ACC112 (cell line): ENCODE data around the gene NAALADL2.

ENCODE experiments used
- H2AFZ ChIP-seq: fragments of 200-600 bp; sonication (generic); one replicate; pipeline ENCODE4 v1.6.0; 2017; ENCODE audit warnings: antibody characterized with exemption, low read length; ENCODE audit not compliant: unreplicated experiment
- H3K27ac ChIP-seq: fragments of 200-600 bp; sonication (generic); 2 replicates; pipeline ENCODE4 v1.5.1; 2014; ENCODE audit warnings: low read depth, mild to moderate bottlenecking, antibody characterized with exemption, low read length, moderate library complexity
- H3K27me3 ChIP-seq: fragments of 200-600 bp; sonication (generic); 2 replicates; pipeline ENCODE4 v1.6.1; 2014; ENCODE audit warnings: mild to moderate bottlenecking, antibody characterized with exemption, low read length, moderate library complexity, mixed read lengths; ENCODE audit not compliant: insufficient read depth
- H3K36me3 ChIP-seq: fragments of 200-600 bp; sonication (generic); 2 replicates; pipeline ENCODE4 v1.6.1; 2016; ENCODE audit warnings: mild to moderate bottlenecking, antibody characterized with exemption, low read length, moderate library complexity, mixed read lengths; ENCODE audit not compliant: insufficient read depth
- H3K4me1 ChIP-seq: fragments of 200-600 bp; sonication (generic); one replicate; pipeline ENCODE4 v1.6.1; 2016; ENCODE audit warnings: low read length, mixed read lengths; ENCODE audit not compliant: insufficient read depth, unreplicated experiment, control insufficient read depth
- H3K4me3 ChIP-seq: fragments of 200-600 bp; sonication (generic); 2 replicates; pipeline ENCODE4 v1.5.1; 2014; ENCODE audit warnings: mild to moderate bottlenecking, low read depth, low read length
- H3K79me2 ChIP-seq: fragments of 200-600 bp; sonication (generic); one replicate; pipeline ENCODE4 v1.6.0; 2016; ENCODE audit warnings: low read length; ENCODE audit not compliant: control insufficient read depth, unreplicated experiment, insufficient read depth

Gene NAALADL2

DNA sequence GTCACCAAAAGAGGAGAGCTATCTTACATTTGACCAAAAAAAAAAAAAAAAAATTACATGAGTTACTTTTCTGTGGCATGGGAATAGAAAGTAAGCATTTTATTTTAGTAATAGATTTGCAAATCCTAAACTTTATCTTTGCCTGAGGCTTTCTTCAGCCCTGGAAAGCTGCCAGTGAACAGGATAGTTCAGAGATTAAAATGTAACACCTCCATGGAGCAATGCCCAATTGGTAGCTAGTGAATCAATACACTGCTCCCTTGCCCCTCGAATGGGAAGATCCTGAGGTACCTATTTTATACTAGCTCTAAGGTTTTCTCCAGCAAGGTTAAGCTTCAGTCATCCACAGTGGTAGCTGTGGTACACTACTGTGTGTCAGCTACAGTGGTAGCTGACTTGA, 867.1 kb downstream of the NAALADL2 start:
- no peak overlapping the region for H2AFZ ChIP-seq

DNA sequence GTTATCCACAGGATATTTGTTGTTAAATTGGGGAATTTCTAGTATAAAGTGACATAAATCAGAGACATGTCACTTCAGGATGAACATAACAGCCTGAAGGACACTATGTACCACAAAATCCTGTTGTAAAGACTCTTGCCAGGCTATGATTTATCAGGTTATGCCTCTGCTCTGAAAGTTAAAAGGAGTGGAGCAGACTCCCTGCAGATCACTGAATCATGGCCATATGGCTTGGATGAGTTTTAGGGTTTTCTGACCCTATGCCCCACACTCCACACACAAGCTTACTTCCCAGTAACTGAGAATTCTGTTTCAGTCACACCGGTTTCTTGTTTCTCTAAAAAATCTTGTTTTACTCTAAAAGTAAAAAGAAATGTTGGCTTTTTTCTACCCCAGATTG, 869.4 kb downstream of the NAALADL2 start:
- Histone ChIP-seq H3K4me1 (no peaks in the 10 kb centered on the region), H3K4me3 (no peak overlapping the region), H3K27ac (no peak overlapping the region), H3K79me2 (no peaks in the 10 kb centered on the region), H3K36me3 (no peaks in the 10 kb centered on the region), H3K27me3 (no peaks in the 10 kb centered on the region), H2AFZ (no peak overlapping the region)

More for the DNA sequence above, 867.1 kb downstream of the NAALADL2 start:
- Histone ChIP-seq H3K79me2 (no peaks in the 10 kb centered on the region), H3K4me3 (no peak overlapping the region), H3K27me3 (no peaks in the 10 kb centered on the region), H3K36me3 (no peaks in the 10 kb centered on the region), H3K4me1 (no peaks in the 10 kb centered on the region), H3K27ac (no peak overlapping the region)

DNA sequence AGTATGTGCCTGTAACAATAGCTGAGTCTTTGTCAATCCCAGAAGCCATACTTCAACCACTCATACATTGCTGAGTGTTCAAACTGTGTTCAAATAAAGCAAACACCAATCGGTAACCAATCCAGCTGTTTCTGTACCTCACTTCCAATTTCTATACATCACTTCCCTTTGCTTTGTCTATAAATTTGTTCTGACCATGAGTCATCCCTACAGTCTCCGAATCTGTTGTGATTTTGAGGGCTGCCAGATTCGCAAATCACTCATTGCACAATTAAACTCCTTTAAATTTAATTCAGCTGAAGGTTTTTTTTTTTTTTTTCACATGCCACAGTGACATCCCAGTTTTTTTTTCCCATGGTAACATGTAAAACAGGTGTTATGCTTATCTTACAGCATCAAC, 870.3 kb downstream of the NAALADL2 start:
- H3K79me2 ChIP-seq, result no peaks in the 10 kb centered on the region
- H3K4me1 ChIP-seq, result no peaks in the 10 kb centered on the region
- no peak overlapping the region for H3K27ac ChIP-seq

DNA sequence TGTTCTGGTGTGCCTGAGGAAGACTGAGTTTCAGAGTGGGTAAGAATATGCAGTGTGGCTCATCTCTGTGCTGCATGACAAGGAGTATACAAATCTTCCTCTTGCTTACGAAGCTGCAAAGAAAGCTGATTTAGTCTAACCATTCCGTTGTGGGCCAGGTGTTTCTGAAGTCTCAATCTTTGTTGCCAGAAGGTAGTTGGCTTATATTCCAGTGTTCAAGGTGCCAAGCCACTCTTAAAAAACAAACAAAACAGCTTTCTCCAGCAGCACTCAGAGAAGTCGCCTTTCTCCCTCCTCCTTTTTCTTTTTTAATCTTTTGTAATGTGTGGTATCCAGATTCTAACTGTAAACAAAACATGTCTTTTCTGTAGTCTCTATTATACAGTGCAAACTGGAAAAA, 872.4 kb downstream of the NAALADL2 start:
- Histone ChIP-seq H3K79me2 (no peaks in the 10 kb centered on the region), H3K27me3 (no peaks in the 10 kb centered on the region), H3K27ac (no peak overlapping the region), H3K4me3 (no peak overlapping the region), H2AFZ (no peak overlapping the region), H3K36me3 (no peaks in the 10 kb centered on the region), H3K4me1 (no peaks in the 10 kb centered on the region)

More for the DNA sequence above, 870.3 kb downstream of the NAALADL2 start:
- Histone ChIP-seq H3K36me3 (no peaks in the 10 kb centered on the region), H3K4me3 (no peak overlapping the region), H2AFZ (no peak overlapping the region), H3K27me3 (no peaks in the 10 kb centered on the region)

DNA sequence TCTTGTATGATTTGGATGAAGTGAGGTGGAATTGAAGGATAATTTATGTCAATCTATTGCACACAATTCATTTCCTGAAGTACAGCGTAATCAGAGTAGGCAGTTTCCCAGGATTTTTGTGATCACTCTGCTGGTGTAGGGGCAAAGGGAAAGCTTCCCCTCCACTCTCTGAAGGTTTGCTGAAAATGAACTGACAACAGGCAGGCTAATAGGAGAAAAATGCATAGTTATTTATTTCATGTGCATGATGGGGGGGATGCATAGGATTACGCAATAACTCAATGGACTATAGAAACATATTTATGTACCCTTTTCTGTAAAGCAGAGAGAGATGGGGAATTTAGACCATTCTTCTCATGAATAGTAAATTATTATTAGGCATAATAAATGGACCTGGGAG, 872.9 kb downstream of the NAALADL2 start:
- H3K36me3 ChIP-seq, result no peaks in the 10 kb centered on the region
- no peaks in the 10 kb centered on the region for H3K79me2 ChIP-seq
- no peak overlapping the region for H2AFZ ChIP-seq
- no peaks in the 10 kb centered on the region for H3K4me1 ChIP-seq
- H3K27me3 ChIP-seq, result no peaks in the 10 kb centered on the region
- no peak overlapping the region for H3K27ac ChIP-seq
- no peak overlapping the region for H3K4me3 ChIP-seq

DNA sequence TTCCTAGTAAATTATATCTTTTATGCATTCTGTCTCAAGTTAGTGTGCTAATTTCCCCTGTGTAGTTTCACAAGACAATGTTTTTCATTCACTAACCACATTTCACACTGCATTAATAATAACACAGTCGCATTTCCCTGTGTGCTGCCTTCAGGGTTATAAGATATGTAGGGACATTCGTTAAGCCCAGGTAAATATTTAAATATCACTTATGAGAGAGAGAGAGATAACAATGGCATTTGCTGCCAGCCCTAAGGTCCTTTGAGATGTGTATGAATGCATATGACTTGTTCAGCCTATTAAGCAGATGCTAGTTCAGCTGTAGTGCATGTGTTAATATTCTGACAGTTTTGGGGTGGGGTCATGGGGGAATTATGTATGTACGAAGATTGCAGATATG, 876.7 kb downstream of the NAALADL2 start:
- no peak overlapping the region for H3K27ac ChIP-seq
- no peak overlapping the region for H2AFZ ChIP-seq
- no peaks in the 10 kb centered on the region for H3K36me3 ChIP-seq
- peaks cover 4% of the 10 kb centered on the region for H3K4me1 ChIP-seq
- H3K79me2 ChIP-seq, result no peaks in the 10 kb centered on the region
- H3K4me3 ChIP-seq, result no peak overlapping the region
- H3K27me3 ChIP-seq, result no peaks in the 10 kb centered on the region

DNA sequence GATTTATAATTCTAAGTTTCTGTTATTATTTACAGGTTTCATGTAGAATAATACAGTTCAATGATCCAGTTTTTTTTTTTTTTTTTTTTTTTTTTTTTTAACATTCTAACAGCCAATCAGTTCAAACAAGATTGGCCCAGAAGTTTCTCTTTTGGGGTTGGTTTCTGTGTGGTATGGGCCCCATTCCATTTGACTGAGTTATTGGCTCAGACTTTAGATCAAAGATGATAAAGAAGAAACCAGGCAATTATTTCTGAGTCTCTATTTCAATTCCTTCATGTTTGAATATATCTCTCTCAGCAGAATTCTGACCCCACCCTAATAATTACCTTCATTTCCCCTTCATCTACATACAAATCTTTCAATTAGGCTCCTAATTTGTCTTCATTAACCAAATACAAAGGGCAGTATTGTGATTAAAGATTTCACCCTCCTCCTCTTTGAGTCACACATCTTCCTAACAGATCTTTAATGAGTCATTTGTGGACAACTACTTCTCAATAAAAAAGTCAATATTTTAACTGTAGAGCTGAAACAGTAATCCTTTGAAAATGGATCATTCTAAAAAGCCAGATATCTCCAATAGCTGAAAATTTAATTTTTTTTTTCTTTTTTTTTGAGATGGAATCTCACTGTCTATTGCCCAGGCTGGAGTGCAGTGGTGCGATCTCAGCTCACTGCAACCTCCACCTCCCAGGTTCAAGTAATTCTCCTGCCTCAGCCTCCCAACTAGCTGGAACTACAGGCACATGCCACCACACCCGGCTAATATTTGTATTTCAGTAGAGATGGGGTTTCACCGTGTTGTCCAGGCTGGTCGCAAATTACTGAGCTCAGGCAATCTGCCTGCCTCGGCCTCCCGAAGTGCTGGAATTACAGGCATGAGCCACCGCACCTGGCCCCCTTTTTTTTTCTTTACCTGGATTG, 878.8 kb downstream of the NAALADL2 start:
- H2AFZ ChIP-seq, result peak overlapping the region; percentile 31

DNA sequence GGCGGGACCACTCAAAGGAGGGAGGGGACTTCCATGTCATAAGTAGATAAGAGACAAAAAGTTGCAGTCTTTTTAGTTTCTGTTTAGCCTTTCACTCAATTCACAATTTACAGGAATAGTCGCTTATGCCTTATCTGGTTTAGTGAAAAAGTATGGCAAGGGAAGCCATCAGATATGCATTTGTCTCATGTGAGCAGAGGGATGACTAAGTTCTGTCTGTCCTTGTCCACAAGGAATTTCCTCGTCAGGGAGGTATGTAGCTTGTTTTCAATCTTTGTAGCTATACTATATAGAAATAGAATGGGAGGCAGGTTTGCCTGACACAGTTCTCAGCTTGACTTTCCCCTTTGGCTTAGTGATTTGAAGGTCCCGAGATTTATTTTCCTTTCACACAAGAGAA, 882.8 kb downstream of the NAALADL2 start:
- no peak overlapping the region for H3K27ac ChIP-seq
- peaks cover 16% of the 10 kb centered on the region for H3K4me1 ChIP-seq

More for the DNA sequence above, 878.8 kb downstream of the NAALADL2 start:
- Histone ChIP-seq H3K27ac (no peak overlapping the region), H3K79me2 (no peaks in the 10 kb centered on the region), H3K4me1 (peaks cover 4% of the 10 kb centered on the region), H3K36me3 (no peaks in the 10 kb centered on the region), H3K27me3 (no peaks in the 10 kb centered on the region), H3K4me3 (no peak overlapping the region)

DNA sequence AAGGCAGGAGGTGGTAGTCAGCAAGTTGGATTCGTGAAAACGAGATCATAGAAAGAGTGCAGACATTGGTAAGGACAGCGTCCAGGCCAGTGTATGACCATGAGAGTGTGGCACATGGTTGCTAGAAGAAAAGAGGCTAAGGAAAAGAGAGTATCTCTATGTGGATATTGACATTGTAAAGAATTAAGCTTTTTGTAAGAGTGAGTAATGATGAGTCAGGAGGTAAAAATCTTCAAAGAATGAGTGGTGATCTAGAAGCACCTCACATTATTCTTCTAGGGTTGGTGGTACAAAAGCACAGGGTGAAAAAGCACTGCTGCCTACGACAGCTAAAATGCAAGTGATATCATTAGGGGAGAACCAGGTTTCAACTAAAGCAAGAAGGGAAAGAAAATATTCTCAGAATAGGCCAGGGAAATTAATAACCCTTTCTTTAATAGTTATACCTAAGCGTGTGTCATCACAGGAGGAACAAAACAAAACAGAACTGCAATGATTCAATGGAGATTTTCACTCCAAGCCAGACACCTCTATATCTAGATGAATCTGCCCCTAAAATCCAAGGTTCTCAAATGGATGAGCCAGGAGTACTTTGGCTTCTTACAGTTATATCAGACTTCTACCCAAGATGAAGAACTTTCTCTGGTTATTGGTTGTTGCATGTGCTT, 884.7 kb downstream of the NAALADL2 start:
- H3K4me1 ChIP-seq, result peaks cover 12% of the 10 kb centered on the region

More for the DNA sequence above, 882.8 kb downstream of the NAALADL2 start:
- Histone ChIP-seq H3K4me3 (no peak overlapping the region), H3K27me3 (no peaks in the 10 kb centered on the region), H3K79me2 (no peaks in the 10 kb centered on the region), H3K36me3 (no peaks in the 10 kb centered on the region), H2AFZ (no peak overlapping the region)

DNA sequence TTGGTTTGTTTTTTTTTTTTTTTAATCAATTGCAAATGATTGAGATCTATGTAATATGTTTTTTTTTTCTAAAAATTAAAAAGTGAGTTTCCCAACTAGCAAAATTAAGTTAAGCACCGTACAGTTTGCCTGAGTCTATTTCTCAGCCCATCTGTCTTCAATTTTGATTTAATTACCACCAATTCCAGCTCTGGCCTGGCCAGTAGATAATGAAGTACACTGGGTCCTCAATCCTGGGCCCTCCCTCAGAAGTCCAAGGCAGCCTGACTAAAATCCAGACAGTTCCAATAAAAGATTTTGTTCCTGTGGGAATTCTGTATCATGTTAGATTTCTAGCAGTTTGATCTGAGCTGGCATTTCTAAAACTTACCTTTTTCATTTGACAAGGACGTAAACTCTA, 887.2 kb downstream of the NAALADL2 start:
- Histone ChIP-seq H3K4me3 (no peak overlapping the region), H3K4me1 (peaks cover 12% of the 10 kb centered on the region), H2AFZ (no peak overlapping the region), H3K27ac (no peak overlapping the region), H3K79me2 (no peaks in the 10 kb centered on the region), H3K36me3 (no peaks in the 10 kb centered on the region), H3K27me3 (no peaks in the 10 kb centered on the region)

More for the DNA sequence above, 884.7 kb downstream of the NAALADL2 start:
- Histone ChIP-seq H3K4me3 (no peak overlapping the region), H3K79me2 (no peaks in the 10 kb centered on the region), H3K36me3 (no peaks in the 10 kb centered on the region), H3K27me3 (no peaks in the 10 kb centered on the region), H2AFZ (peak overlapping the region; percentile 40), H3K27ac (no peak overlapping the region)
